Measurements from ENCODE around the gene THPO. TPM values are rescaled to one million over a fixed set of nuclear protein-coding genes. Genes with fewer than 3 reads are reported as not detected.

Gene THPO
- total and polyA plus RNA-seq, 10 donors: 0.11 to 1.8 (median 0.42) TPM; not detected in 1

DNA sequence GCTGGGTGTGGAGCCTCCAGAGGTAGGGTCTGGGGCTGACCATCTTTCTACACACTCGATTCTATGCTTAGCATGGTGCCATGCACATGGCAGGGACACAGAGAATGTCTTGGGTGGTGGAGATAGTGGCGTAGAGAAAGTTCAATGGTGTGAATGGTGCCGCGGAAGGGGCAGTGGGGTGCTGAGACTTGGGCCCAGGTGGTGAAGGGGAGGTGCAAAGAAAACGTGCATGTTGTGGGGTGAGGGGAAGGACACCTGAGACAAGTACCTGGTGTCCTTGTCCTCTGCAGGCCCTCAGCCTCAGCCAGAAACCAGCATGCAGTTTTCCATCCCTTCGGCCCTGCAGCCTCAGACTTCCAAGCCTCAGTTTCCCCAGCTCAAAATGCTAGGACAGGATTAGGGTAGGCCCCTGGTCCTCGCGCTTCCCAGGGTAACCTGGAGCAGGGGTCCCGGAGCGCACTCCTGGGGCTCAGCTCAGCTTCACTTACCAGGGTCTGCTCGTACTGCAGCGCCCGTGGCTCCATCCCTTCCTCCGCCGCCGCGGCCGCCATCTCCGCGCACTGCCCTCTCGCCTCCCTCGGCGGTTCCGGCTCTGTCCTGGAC, 17.0 kb downstream of the THPO start:
- whole genome bisulfite sequencing, 5 donors: 9 to 21% (median 13%) methylated on average over 14 to 24 of the region's 24 CpGs
- TF ChIP-seq, protein P1, sequence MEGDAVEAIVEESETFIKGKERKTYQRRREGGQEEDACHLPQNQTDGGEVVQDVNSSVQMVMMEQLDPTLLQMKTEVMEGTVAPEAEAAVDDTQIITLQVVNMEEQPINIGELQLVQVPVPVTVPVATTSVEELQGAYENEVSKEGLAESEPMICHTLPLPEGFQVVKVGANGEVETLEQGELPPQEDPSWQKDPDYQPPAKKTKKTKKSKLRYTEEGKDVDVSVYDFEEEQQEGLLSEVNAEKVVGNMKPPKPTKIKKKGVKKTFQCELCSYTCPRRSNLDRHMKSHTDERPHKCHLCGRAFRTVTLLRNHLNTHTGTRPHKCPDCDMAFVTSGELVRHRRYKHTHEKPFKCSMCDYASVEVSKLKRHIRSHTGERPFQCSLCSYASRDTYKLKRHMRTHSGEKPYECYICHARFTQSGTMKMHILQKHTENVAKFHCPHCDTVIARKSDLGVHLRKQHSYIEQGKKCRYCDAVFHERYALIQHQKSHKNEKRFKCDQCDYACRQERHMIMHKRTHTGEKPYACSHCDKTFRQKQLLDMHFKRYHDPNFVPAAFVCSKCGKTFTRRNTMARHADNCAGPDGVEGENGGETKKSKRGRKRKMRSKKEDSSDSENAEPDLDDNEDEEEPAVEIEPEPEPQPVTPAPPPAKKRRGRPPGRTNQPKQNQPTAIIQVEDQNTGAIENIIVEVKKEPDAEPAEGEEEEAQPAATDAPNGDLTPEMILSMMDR (IDR thresholded peaks at IDR 0.05 in 8 of 11, conservative IDR thresholded peaks at IDR 0.05 in 3 of 11): no peak
- TF ChIP-seq POLR2A (IDR thresholded peaks at IDR 0.05) (no peak), POLR2AphosphoS5 (IDR thresholded peaks at IDR 0.05) (no peak)
- DNase-seq: no peak
- Histone ChIP-seq H3K4me3 (peak overlapping the region; percentile 82 to 98 (median 90)), H3K27ac (peak overlapping the region; percentile 93 to 98 (median 97)), H3K27me3 (replicated peaks in 1 of 7) (no peaks in the 10 kb centered on the region), H3K9me3 (no peaks in the 10 kb centered on the region), H3K4me1 (peaks cover 11 to 58% (median 31%) of the 10 kb centered on the region in 6 donors), H3K36me3 (peaks cover 0 to 25% (median 3%) of the 10 kb centered on the region in 6 donors)
- intact Hi-C loops (cut with DNase I; ENCODE audit: low total_unique reads): no loop called here

DNA sequence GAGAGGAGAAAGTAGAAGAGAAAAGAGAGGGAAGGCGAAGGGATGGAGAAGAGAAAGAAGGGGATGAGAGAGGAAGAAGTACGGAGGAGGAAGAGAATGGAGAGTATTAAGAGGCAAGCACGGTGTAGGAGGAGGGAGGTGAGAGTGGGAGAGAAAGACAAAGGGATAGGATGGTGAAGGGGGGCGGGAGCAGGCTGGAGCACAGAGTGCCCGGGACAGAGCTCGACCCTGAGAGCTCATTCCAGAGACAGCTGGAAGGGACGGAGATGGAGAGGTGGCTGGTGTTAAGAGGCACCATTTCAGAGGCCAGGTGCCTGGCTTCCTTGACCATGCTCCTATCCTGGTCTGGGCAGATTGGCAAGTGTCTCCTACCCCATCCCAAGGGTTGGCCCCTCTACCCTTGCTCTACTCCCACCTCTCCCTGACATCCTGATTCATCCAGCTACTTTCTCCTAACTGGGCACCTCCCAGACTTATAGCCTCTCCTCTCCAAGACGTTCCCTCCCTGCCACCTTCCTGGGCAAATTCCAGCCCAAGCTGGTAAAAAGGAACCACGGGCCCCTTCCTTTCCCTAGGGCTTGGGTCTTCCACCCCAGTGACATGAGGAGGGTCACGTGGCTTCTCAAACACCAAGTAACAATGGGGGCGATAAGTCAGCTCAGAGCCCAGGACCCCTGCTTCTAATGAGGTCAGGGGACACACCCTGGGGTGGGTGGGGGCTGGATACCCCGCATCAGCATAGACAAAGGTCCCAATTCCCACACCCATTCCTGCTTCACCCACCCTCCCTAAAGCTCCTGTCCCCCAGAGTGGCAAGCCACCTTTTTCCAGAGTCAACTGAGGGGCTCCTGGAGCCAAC, 17.7 kb downstream of the THPO start:
- WGBS, 5 donors: 81 to 88% (median 84%) methylated on average over 10 to 12 of the region's 12 CpGs
- Histone ChIP-seq H3K36me3 (peaks cover 0 to 20% (median 2%) of the 10 kb centered on the region in 6 donors), H3K4me3 (peak overlapping the region in 6 of 8 donors; percentile 83 to 98 (median 92)), H3K27ac (no peak overlapping the region), H3K9me3 (no peaks in the 10 kb centered on the region), H3K27me3 (replicated peaks in 1 of 7) (no peaks in the 10 kb centered on the region), H3K4me1 (peaks cover 11 to 55% (median 31%) of the 10 kb centered on the region in 6 donors)
- intact Hi-C loops (cut with DNase I; ENCODE audit: low total_unique reads): no loop called here
- DNase-seq: no peak
- no peak for TF ChIP-seq POLR2A (IDR thresholded peaks at IDR 0.05)
- TF ChIP-seq POLR2AphosphoS5 (IDR thresholded peaks at IDR 0.05): no peak
- TF ChIP-seq, protein P1 (IDR thresholded peaks at IDR 0.05 in 8 of 11, conservative IDR thresholded peaks at IDR 0.05 in 3 of 11): no peak

DNA sequence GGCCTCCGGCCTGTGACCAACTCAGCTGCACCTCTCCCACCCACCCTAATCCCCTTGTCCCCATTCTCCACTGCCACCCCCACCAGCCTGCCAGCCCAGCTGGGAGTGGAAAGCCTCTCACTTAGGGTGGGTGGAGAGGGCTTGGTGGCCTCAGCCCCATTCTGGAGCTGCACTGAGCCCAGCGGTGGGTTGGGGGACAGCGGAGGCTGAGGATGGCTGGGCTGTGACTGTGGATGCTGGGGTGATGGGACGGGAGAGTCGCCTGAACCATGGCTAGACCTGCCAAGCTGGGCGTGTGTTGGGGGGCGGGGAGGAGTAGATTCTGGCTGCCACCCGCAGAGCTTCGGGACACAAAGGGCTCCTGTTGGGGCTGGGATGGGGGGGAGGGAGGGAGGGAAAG, 18.4 kb downstream of the THPO start:
- no peak overlapping the region for H3K4me3 ChIP-seq
- H3K4me1 ChIP-seq: peaks cover 11 to 50% (median 29%) of the 10 kb centered on the region in 6 donors
- no peak for DNase-seq
- TF ChIP-seq POLR2AphosphoS5 (IDR thresholded peaks at IDR 0.05): no peak
- TF ChIP-seq POLR2A (IDR thresholded peaks at IDR 0.05): no peak
- TF ChIP-seq, protein P1 (IDR thresholded peaks at IDR 0.05 in 8 of 11, conservative IDR thresholded peaks at IDR 0.05 in 3 of 11): no peak
- no peak overlapping the region for H3K27ac ChIP-seq
- intact Hi-C loops (cut with DNase I; ENCODE audit: low total_unique reads): no loop called here
- no peaks in the 10 kb centered on the region for H3K27me3 ChIP-seq (replicated peaks in 1 of 7)
- WGBS, 5 donors: 80 to 90% (median 85%) methylated on average over 8 to 9 of the region's 9 CpGs
- H3K36me3 ChIP-seq: peaks cover 0 to 18% (median 0%) of the 10 kb centered on the region in 6 donors
- no peaks in the 10 kb centered on the region for H3K9me3 ChIP-seq

DNA sequence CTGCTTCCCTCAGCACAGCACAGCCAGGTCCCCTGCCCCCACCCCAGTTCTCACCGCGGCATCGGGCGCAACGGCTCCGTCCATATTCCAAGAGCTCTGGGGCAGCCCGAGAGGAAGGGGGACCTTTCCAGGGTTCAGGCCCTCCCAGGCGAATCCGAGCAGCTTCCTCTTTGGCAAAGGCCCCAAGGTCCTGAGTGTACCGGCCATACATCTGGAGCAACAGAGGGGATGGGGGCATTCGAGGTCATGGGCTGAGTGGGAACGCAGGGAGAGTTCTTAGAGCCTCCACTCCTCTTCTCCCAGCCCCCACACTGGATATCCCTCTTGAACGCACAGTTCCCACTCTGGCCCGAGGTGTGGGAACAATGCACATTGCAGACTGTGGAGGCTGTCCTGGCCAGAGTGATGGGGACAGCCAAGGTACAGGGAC, 19.1 kb downstream of the THPO start:
- 67 to 83% (median 72%) methylated on average over 12 to 14 of the region's 14 CpGs for whole genome bisulfite sequencing, 5 donors
- intact Hi-C loops (cut with DNase I; ENCODE audit: low total_unique reads): no loop called here
- no peaks in the 10 kb centered on the region for H3K27me3 ChIP-seq (replicated peaks in 1 of 7)
- TF ChIP-seq POLR2AphosphoS5 (IDR thresholded peaks at IDR 0.05) (no peak), POLR2A (IDR thresholded peaks at IDR 0.05) (no peak)
- TF ChIP-seq, protein P1 (IDR thresholded peaks at IDR 0.05 in 8 of 11, conservative IDR thresholded peaks at IDR 0.05 in 3 of 11): no peak
- H3K36me3 ChIP-seq: peaks cover 0 to 15% (median 0%) of the 10 kb centered on the region in 6 donors
- H3K9me3 ChIP-seq: no peaks in the 10 kb centered on the region
- no peak overlapping the region for H3K4me3 ChIP-seq
- DNase-seq: no peak
- no peak overlapping the region for H3K27ac ChIP-seq
- H3K4me1 ChIP-seq: peaks cover 4 to 50% (median 28%) of the 10 kb centered on the region in 6 donors
